ENCODE measurements around the gene GCSH.
A peak's percentile ranks its signal among the peaks of the same experiment; 100 is the strongest.

The GCSH gene

DNA sequence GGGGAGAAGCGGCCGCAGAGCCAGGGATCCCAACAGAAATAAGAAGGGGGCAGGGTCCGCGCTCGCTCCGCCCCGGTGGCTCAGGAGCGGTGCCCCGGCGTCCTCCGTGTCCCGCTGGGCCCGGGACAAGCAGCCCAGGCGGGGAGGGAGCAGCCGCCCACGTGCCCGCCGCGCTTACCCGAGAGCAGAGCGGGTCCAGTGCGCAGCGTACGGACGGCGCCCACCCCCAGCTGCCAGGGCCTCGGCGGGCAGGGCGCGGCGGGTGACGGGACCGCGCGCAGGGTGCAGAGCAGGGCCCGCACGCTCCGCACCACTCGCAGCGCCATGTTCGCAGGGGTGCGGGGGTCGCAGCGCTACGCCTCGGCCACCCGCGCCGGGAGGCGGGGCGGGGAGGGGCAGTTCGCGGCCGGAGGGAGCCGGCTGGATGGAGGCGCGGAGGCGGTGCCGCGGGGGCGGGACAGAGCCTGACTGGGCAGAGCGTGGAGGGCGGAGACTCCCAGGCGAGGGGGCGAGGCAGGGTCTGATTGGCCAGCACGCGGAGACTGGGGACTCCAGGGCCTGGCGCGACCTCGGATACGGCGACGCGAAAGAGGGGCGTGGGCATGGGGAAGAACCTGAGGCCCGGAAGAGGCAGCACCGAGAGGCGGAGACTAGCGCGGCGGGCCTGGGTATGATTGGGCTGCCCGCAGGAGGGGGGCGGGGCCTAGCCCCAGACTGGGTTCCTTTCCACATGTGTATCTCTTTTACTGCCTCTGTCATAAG lies at the start of gene GCSH:
TSS of gene GCSH (minus strand) at position 443 of the 762 bp plus-strand sequence. CDS start at position 326, 117 bp downstream.
- DNase-seq (ENCODE audit: low read depth) = peak; percentile 96
- peak within 1 kb of the TSS; percentile 79 for H3K4me3 ChIP-seq (ENCODE audit: low read depth, low read length)
- no peak for TF ChIP-seq CTCF (IDR thresholded peaks at IDR 0.05; ENCODE audit: control insufficient read depth, extremely low read depth, insufficient read depth)

DNA sequence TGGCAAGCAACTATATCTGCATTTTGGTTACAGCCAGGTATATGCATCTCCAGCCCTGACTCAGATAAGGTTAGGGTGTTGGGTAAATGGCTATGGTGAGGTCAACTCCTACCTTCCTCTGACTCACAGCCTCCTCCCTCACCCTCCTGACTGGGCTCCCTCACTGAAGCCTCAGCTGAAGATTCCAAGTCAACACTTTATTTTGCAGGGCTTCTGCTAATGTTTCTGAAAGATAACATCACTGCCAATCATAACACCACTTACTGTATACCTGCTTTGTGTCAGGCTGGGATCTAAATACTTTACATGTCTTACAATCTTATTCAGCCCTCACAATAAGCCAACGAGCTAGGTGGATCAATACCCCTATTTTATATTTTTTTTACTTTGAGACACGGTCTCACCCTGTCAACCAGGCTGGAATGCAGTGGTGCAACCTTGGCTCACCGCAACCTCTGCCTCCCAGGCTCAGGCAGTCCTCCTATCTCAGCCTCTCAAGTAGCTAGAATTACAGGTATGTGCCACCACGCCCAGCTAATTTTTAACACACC lies 47.8 kb upstream of the GCSH start:
- DNase-seq (ENCODE audit: low read depth) = no peak
- TF ChIP-seq CTCF (IDR thresholded peaks at IDR 0.05; ENCODE audit: control insufficient read depth, extremely low read depth, insufficient read depth) = no peak
- no peak overlapping the region for H3K4me3 ChIP-seq (ENCODE audit: low read depth, low read length)

DNA sequence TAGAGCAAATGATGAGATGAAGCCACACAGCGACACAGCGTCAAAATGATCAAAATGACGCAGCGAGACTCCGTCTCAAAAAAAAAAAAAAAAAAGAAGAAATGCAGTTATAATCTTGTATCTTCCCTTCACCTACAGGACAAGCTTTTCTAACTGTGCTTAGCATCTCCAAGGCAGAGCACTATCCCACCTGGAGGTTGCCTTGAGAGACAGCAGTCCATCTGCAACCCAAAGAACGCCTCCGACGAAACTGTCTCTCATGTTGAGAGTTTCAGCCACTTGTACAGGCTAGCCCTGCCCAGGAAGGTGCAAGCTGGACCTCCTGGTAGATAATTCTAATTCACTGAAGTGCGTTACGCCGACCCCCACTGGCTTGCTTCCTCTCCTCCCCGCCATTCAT lies 46.7 kb upstream of the GCSH start:
- H3K4me3 ChIP-seq (ENCODE audit: low read depth, low read length) = no peak overlapping the region
- DNase-seq (ENCODE audit: low read depth) = no peak
- no peak for TF ChIP-seq CTCF (IDR thresholded peaks at IDR 0.05; ENCODE audit: control insufficient read depth, extremely low read depth, insufficient read depth)

DNA sequence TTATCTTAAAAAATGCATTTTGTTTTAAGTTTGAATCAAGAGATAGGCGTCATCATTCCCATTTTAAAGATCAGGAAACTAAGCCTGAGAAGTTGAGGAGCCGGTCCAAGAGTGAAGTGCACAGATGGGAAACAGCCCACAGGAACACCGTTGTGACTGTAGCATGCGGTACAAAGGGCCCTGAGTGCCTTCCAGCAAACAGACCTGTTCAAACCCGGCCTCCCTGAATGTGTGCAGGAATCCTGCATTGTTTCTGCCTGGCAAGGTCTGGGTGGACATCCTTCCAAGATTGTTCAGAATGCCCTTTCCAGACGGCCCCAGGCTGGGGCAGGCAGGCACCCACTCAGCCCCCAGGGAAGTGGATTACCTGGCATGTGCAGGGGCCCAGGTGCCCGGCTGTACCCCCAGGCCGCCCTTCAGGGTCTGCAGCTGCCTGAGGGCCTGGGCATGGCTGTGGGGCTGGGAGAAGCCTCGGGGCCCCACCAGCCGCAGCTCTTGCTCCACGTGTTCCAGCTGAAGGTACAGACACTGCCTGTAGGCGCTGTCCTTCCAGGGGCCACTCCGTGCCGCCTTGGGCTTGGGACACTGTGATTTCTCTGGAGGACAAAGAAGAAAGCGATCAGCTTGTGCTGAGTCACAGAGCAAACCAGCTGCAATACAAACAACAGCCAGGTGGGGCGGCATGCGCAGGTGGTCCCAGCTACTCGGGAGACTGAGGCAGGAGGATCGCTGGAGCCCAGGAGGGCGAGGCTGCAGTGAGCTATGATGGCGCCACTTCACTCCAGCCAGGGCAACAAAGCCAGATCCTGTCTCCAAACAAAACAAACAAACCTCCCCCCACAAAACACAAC lies 45.0 kb upstream of the GCSH start:
- H3K4me3 ChIP-seq (ENCODE audit: low read depth, low read length) = no peak overlapping the region
- no peak for DNase-seq (ENCODE audit: low read depth)
- no peak for TF ChIP-seq CTCF (IDR thresholded peaks at IDR 0.05; ENCODE audit: control insufficient read depth, extremely low read depth, insufficient read depth)

- TF ChIP-seq CTCF (IDR thresholded peaks at IDR 0.05; ENCODE audit: control insufficient read depth, extremely low read depth, insufficient read depth) = no peak
- H3K4me3 ChIP-seq (ENCODE audit: low read depth, low read length) = no peak overlapping the region
Observed at GRCh38 chr16:81138831-81139557, 42.8 kb upstream of the GCSH start.

GRCh38 chr16:81137754-81138153 lies 41.6 kb upstream of the GCSH start:
- no peak for TF ChIP-seq CTCF (IDR thresholded peaks at IDR 0.05; ENCODE audit: control insufficient read depth, extremely low read depth, insufficient read depth)
- H3K4me3 ChIP-seq (ENCODE audit: low read depth, low read length) = no peak overlapping the region
- DNase-seq (ENCODE audit: low read depth) = no peak

More at GRCh38 chr16:81138831-81139557, 42.8 kb upstream of the GCSH start:
- DNase-seq (ENCODE audit: low read depth) = no peak

Data from LNCaP clone FGC (cell line).